B cell (primary cell): ENCODE measurements around the gene PHB1. TPM values are rescaled to one million over a fixed set of nuclear protein-coding genes. Genes with fewer than 3 reads are reported as not detected.

ENCODE experiments used
- ATAC-seq: fragments of 200-7000 bp; cut with Tn5 transposase; one replicate; pipeline ENCODE4 v1.10.0; 2021; ENCODE audit warnings: low read depth, mild to moderate bottlenecking, moderate number of reproducible peaks, moderate library complexity
- CTCF ChIA-PET: fragments of 350-600 bp; sonication (Branson Sonifier 250); formaldehyde crosslinking; loops from one replicate; lab custom pipeline; 2021; ENCODE audit warnings: antibody characterized with exemption, inconsistent platforms; lab: Charles Lee
- POLR2A ChIA-PET: fragments of 350-600 bp; sonication (Branson Sonifier 250); formaldehyde crosslinking; loops from one replicate; lab custom pipeline; 2021; ENCODE audit warnings: antibody characterized with exemption; lab: Charles Lee
- DNase-seq: peaks from one replicate; pipeline ENCODE4 v3.0.0; 2013
- H2AFZ ChIP-seq: 2 replicates; pipeline ENCODE4 v1.6.1; 2012; ENCODE audit warnings: mild to moderate bottlenecking, low read depth, low read length; ENCODE audit not compliant: insufficient read depth, poor library complexity, severe bottlenecking
- H3K27ac ChIP-seq, 2 donors: 1 replicate in 1 of 2; 2 replicates in 1 of 2; pipeline ENCODE4 v1.5.1; 2012 to 2013; ENCODE audit warnings: low read length in 2 of 2, mild to moderate bottlenecking in 2 of 2, moderate library complexity in 1 of 2
- H3K27me3 ChIP-seq, 4 experiments: fragments of 200-600 bp in 1 of 4; sonication (generic) in 1 of 4; replicated peaks in 1 of 4; 1 replicate in 2 of 4; 2 replicates in 2 of 4; pipeline versions ENCODE4 v1.6.1 to v1.7.0; 2013 to 2016; ENCODE audit warnings: low read length in 3 of 4, mild to moderate bottlenecking in 2 of 4, mixed read lengths in 1 of 4, moderate library complexity in 1 of 4; ENCODE audit not compliant: insufficient read depth in 4 of 4, control insufficient read depth in 3 of 4; ENCODE audit errors: control extremely low read depth in 1 of 4
- H3K36me3 ChIP-seq, 2 experiments: replicated peaks in 1 of 2; 1 replicate in 1 of 2; 2 replicates in 1 of 2; pipeline versions ENCODE4 v1.6.1 to v1.7.1; 2013; ENCODE audit warnings: low read length in 1 of 2; ENCODE audit not compliant: insufficient read depth in 2 of 2, control insufficient read depth in 1 of 2; ENCODE audit errors: control extremely low read depth in 1 of 2, extremely low read depth in 1 of 2
- H3K4me1 ChIP-seq, 2 donors: fragments of 200-600 bp in 1 of 2; sonication (generic) in 1 of 2; 1 replicate in 1 of 2; 2 replicates in 1 of 2; pipeline versions ENCODE4 v1.5.1 to v1.6.1; 2013 to 2017; ENCODE audit warnings: low read length in 2 of 2; ENCODE audit not compliant: control insufficient read depth in 2 of 2, insufficient read depth in 2 of 2
- H3K4me2 ChIP-seq: replicated peaks from 2 replicates; pipeline ENCODE3; 2012; ENCODE audit warnings: mild to moderate bottlenecking, low read depth, low read length; ENCODE audit not compliant: poor library complexity, severe bottlenecking
- H3K4me3 ChIP-seq, 5 experiments: fragments of 200-600 bp in 1 of 5; sonication (generic) in 1 of 5; 1 replicate in 3 of 5; 2 replicates in 2 of 5; pipeline versions ENCODE4 v1.5.1 to v1.7.0; 2011 to 2016; ENCODE audit warnings: low read length in 4 of 5, mild to moderate bottlenecking in 4 of 5, low read depth in 2 of 5, control low read depth in 1 of 5, moderate library complexity in 1 of 5; ENCODE audit not compliant: insufficient read depth in 1 of 5; ENCODE audit errors: control extremely low read depth in 1 of 5, extremely low read depth in 1 of 5
- H3K79me2 ChIP-seq: fragments of 200-600 bp; sonication (generic); one replicate; pipeline ENCODE4 v1.6.0; 2016; ENCODE audit warnings: low read length; ENCODE audit not compliant: control insufficient read depth, insufficient read depth
- H3K9ac ChIP-seq: fragments of 200-600 bp; sonication (generic); 2 replicates; pipeline ENCODE4 v1.6.1; 2017; ENCODE audit warnings: mild to moderate bottlenecking, low read length, moderate library complexity
- H3K9me3 ChIP-seq, 3 donors: one replicate each; pipeline versions ENCODE4 v1.6.1 to v1.7.1; 2013; ENCODE audit warnings: low read length in 2 of 3; ENCODE audit not compliant: control insufficient read depth in 2 of 3, insufficient read depth in 1 of 3; ENCODE audit errors: control extremely low read depth in 1 of 3
- H4K20me1 ChIP-seq: 2 replicates; pipeline ENCODE4 v1.6.0; 2012; ENCODE audit warnings: mild to moderate bottlenecking, low read length; ENCODE audit not compliant: insufficient read depth, control insufficient read depth, poor library complexity, severe bottlenecking
- H3K27ac Mint-ChIP-seq: one replicate; pipeline ENCODE4 v1.8.0; 2021; ENCODE audit warnings: mixed read lengths
- H3K27me3 Mint-ChIP-seq: one replicate; pipeline ENCODE4 v1.8.0; 2021; ENCODE audit warnings: mixed read lengths
- H3K4me1 Mint-ChIP-seq: one replicate; pipeline ENCODE4 v1.8.0; 2021; ENCODE audit warnings: mixed read lengths
- H3K4me3 Mint-ChIP-seq: one replicate; pipeline ENCODE4 v1.8.0; 2021; ENCODE audit warnings: mixed read lengths
- H3K9me3 Mint-ChIP-seq: one replicate; pipeline ENCODE4 v1.8.0; 2022; ENCODE audit warnings: mixed read lengths; ENCODE audit not compliant: insufficient read depth
- CTCF ChIP-seq: fragments of 200-600 bp; IDR thresholded peaks from one replicate; pipeline ENCODE4 v1.8.0; 2022; ENCODE audit warnings: antibody characterized with exemption, mild to moderate bottlenecking
- EZH2 ChIP-seq: IDR thresholded peaks from 2 replicates; pipeline ENCODE4 v1.6.1; 2012; ENCODE audit warnings: borderline replicate concordance, low read depth, mild to moderate bottlenecking, moderate library complexity, low read length; ENCODE audit not compliant: insufficient read depth, poor library complexity, severe bottlenecking
- whole genome bisulfite sequencing: methylation state at CpG from one replicate; pipeline ENCODE4 v1.1.5; 2013; ENCODE audit warnings: missing lambda C conversion rate; ENCODE audit not compliant: insufficient coverage; 5-methylcytosine and 5-hydroxymethylcytosine counted together
- intact Hi-C: fragments of 100-400 bp; cut with micrococcal nuclease; formaldehyde crosslinking; loops from one replicate; pipeline ENCODE4 v1.10.0; 2022
- polyA plus RNA-seq: library from polyadenylated mRNA; depleted of rRNA; stranded (reverse); fragments of >200 nt; gene quantifications from 2 replicates; pipeline ENCODE4 v1.2.3, GENCODE V29; 2012
- total RNA-seq, 2 donors: library from RNA; stranded (reverse); fragments of 120-200 nt in 1 of 2; gene quantifications; 1 replicate in 1 of 2; 2 replicates in 1 of 2; pipeline versions ENCODE4 v1.2.3 to v1.2.4, GENCODE V29; 2013 to 2022

The PHB1 gene
- total and polyA plus RNA-seq, 2 donors (not counting 1 experiment from before 2014, with no cell fraction given) = 45.5 to 72.3 TPM

- H3K9me3 ChIP-seq = peaks cover 0 to 12% (median 2%) of the 10 kb centered on the region in 3 donors
- TF ChIP-seq EZH2 (no peak), CTCF (no peak)
- no peaks in the 10 kb centered on the region for H3K27me3 ChIP-seq
- H3K4me3 Mint-ChIP-seq = no peak overlapping the region
- H3K4me2 ChIP-seq = no peak overlapping the region
- DNase-seq (no peak), ATAC-seq (no peak)
- ChIA-PET POLR2A (no interaction called here), CTCF (interaction anchor here (0.6 to 2.4 kb wide), 3 partner anchors 8 to 10 kb away, joined by 3 to 8 read pairs (median 3); no protein-coding TSS in a partner anchor)
- H3K36me3 ChIP-seq = no peaks in the 10 kb centered on the region
- no peaks in the 10 kb centered on the region for H3K9me3 Mint-ChIP-seq
- peaks cover 10% of the 10 kb centered on the region for H3K79me2 ChIP-seq
- H3K4me1 Mint-ChIP-seq = peaks cover 57% of the 10 kb centered on the region
- H2AFZ ChIP-seq = no peak overlapping the region
- no peak overlapping the region for H3K27ac ChIP-seq
- peaks cover 40 to 41% of the 10 kb centered on the region in 2 donors for H3K4me1 ChIP-seq
- H3K9ac ChIP-seq = no peak overlapping the region
- H3K27me3 Mint-ChIP-seq = no peaks in the 10 kb centered on the region
- no CpG with 5 or more reads among the region's 5 CpGs for WGBS
- H3K27ac Mint-ChIP-seq = peak overlapping the region; percentile 23
- intact Hi-C loops = no loop called here
- no peak overlapping the region for H3K4me3 ChIP-seq
- no peaks in the 10 kb centered on the region for H4K20me1 ChIP-seq
Measured at GRCh38 chr17:49378311-49378710, 36.4 kb downstream of the PHB1 start.

- peaks cover 0 to 12% (median 2%) of the 10 kb centered on the region in 3 donors for H3K9me3 ChIP-seq
- no peak overlapping the region for H3K27ac ChIP-seq
- ChIA-PET POLR2A (interaction anchor here (0.7 kb wide), 1 partner anchor 34 kb away, joined by 3 read pairs; no protein-coding TSS in a partner anchor), CTCF (interaction anchor here (0.6 to 2.3 kb wide), 6 partner anchors 12 to 181 kb away, joined by 3 to 11 read pairs (median 4); no protein-coding TSS in a partner anchor)
- H2AFZ ChIP-seq = no peak overlapping the region
- H3K36me3 ChIP-seq = no peaks in the 10 kb centered on the region
- TF ChIP-seq EZH2 (no peak), CTCF (no peak)
- intact Hi-C loops = no loop called here
- H3K9me3 Mint-ChIP-seq = no peaks in the 10 kb centered on the region
- H3K4me3 ChIP-seq = no peak overlapping the region
- H3K79me2 ChIP-seq = peaks cover 10% of the 10 kb centered on the region
- H3K27ac Mint-ChIP-seq = peak overlapping the region; percentile 67
- H4K20me1 ChIP-seq = no peaks in the 10 kb centered on the region
- H3K4me1 Mint-ChIP-seq = peaks cover 63% of the 10 kb centered on the region
- no peak overlapping the region for H3K9ac ChIP-seq
- no peaks in the 10 kb centered on the region for H3K27me3 Mint-ChIP-seq
- no peak overlapping the region for H3K4me2 ChIP-seq
- DNase-seq = no peak
- WGBS = no CpG with 5 or more reads among the region's 1 CpG
- H3K4me3 Mint-ChIP-seq = no peak overlapping the region
- H3K27me3 ChIP-seq = no peaks in the 10 kb centered on the region
- peaks cover 43 to 50% of the 10 kb centered on the region in 2 donors for H3K4me1 ChIP-seq
- ATAC-seq = no peak
Measured at GRCh38 chr17:49375544-49375943, 39.1 kb downstream of the PHB1 start.
